ENCODE data around the gene ARMS2. TPM values are rescaled to one million over a fixed set of nuclear protein-coding genes. Genes with fewer than 3 reads are reported as not detected.

Gene ARMS2
- total RNA-seq, 2 donors from 2014 or later, result not detected

GRCh38 chr10:122468307-122468925 is 14.0 kb downstream of the ARMS2 start:
- H3K9me3 Mint-ChIP-seq, result no peaks in the 10 kb centered on the region
- peaks cover 7% of the 10 kb centered on the region for H3K4me1 Mint-ChIP-seq
- H3K27ac Mint-ChIP-seq, result no peak overlapping the region
- no peaks in the 10 kb centered on the region for H3K36me3 ChIP-seq (ENCODE audit: control insufficient read depth, insufficient read depth, low read length)
- no peak overlapping the region for H3K4me3 ChIP-seq (ENCODE audit: low read length)
- no peak overlapping the region for H3K27ac ChIP-seq (ENCODE audit: low read depth, low read length)
- no peaks in the 10 kb centered on the region for H3K9me3 ChIP-seq (ENCODE audit: control insufficient read depth, low read length)
- no peak overlapping the region for H3K4me3 Mint-ChIP-seq
- H3K9ac ChIP-seq (ENCODE audit: extremely low read depth, low read length, poor library complexity, severe bottlenecking), result no peak overlapping the region
- peaks cover 62% of the 10 kb centered on the region for H3K27me3 ChIP-seq (ENCODE audit: control insufficient read depth, insufficient read depth, low read length, poor library complexity, severe bottlenecking)
- 87 to 100% methylated on average over 2 to 5 of the region's 5 CpGs for WGBS, 2 experiments (ENCODE audit: insufficient coverage in 1 of 2, insufficient read length in 1 of 2)
- DNase-seq, result no peak
- no peaks in the 10 kb centered on the region for H3K36me3 Mint-ChIP-seq (ENCODE audit: low read depth)
- TF ChIP-seq, protein P1, sequence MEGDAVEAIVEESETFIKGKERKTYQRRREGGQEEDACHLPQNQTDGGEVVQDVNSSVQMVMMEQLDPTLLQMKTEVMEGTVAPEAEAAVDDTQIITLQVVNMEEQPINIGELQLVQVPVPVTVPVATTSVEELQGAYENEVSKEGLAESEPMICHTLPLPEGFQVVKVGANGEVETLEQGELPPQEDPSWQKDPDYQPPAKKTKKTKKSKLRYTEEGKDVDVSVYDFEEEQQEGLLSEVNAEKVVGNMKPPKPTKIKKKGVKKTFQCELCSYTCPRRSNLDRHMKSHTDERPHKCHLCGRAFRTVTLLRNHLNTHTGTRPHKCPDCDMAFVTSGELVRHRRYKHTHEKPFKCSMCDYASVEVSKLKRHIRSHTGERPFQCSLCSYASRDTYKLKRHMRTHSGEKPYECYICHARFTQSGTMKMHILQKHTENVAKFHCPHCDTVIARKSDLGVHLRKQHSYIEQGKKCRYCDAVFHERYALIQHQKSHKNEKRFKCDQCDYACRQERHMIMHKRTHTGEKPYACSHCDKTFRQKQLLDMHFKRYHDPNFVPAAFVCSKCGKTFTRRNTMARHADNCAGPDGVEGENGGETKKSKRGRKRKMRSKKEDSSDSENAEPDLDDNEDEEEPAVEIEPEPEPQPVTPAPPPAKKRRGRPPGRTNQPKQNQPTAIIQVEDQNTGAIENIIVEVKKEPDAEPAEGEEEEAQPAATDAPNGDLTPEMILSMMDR (conservative IDR thresholded peaks at IDR 0.05), result no peak
- no peaks in the 10 kb centered on the region for H3K4me1 ChIP-seq (ENCODE audit: control insufficient read depth, insufficient read depth, low read length)
- peaks cover 45% of the 10 kb centered on the region for H3K27me3 Mint-ChIP-seq (ENCODE audit: insufficient read depth)

GRCh38 chr10:122468926-122469781 is 14.7 kb downstream of the ARMS2 start:
- Histone ChIP-seq H3K36me3 (ENCODE audit: control insufficient read depth, insufficient read depth, low read length) (no peaks in the 10 kb centered on the region), H3K27me3 (ENCODE audit: control insufficient read depth, insufficient read depth, low read length, poor library complexity, severe bottlenecking) (peaks cover 55% of the 10 kb centered on the region), H3K9me3 (ENCODE audit: control insufficient read depth, low read length) (no peaks in the 10 kb centered on the region), H3K4me3 (ENCODE audit: low read length) (no peak overlapping the region), H3K27ac (ENCODE audit: low read depth, low read length) (no peak overlapping the region), H3K9ac (ENCODE audit: extremely low read depth, low read length, poor library complexity, severe bottlenecking) (no peak overlapping the region), H3K4me1 (ENCODE audit: control insufficient read depth, insufficient read depth, low read length) (no peaks in the 10 kb centered on the region)
- TF ChIP-seq, protein P1 (conservative IDR thresholded peaks at IDR 0.05), result no peak
- H3K4me1 Mint-ChIP-seq, result peaks cover 3% of the 10 kb centered on the region
- no peaks in the 10 kb centered on the region for H3K9me3 Mint-ChIP-seq
- H3K27me3 Mint-ChIP-seq (ENCODE audit: insufficient read depth), result peaks cover 38% of the 10 kb centered on the region
- WGBS, 2 experiments (ENCODE audit: insufficient coverage in 1 of 2, insufficient read length in 1 of 2), result 92 to 96% methylated on average over 11 of the region's 11 CpGs
- no peak overlapping the region for H3K27ac Mint-ChIP-seq
- no peak overlapping the region for H3K4me3 Mint-ChIP-seq
- no peaks in the 10 kb centered on the region for H3K36me3 Mint-ChIP-seq (ENCODE audit: low read depth)
- no peak for DNase-seq

- peaks cover 31% of the 10 kb centered on the region for H3K27me3 Mint-ChIP-seq (ENCODE audit: insufficient read depth)
- TF ChIP-seq, protein P1 (conservative IDR thresholded peaks at IDR 0.05), result no peak
- Histone ChIP-seq H3K9ac (ENCODE audit: extremely low read depth, low read length, poor library complexity, severe bottlenecking) (no peak overlapping the region), H3K36me3 (ENCODE audit: control insufficient read depth, insufficient read depth, low read length) (no peaks in the 10 kb centered on the region), H3K27me3 (ENCODE audit: control insufficient read depth, insufficient read depth, low read length, poor library complexity, severe bottlenecking) (peaks cover 48% of the 10 kb centered on the region), H3K4me3 (ENCODE audit: low read length) (no peak overlapping the region), H3K4me1 (ENCODE audit: control insufficient read depth, insufficient read depth, low read length) (no peaks in the 10 kb centered on the region), H3K9me3 (ENCODE audit: control insufficient read depth, low read length) (no peaks in the 10 kb centered on the region), H3K27ac (ENCODE audit: low read depth, low read length) (no peak overlapping the region)
- H3K9me3 Mint-ChIP-seq, result no peaks in the 10 kb centered on the region
- H3K4me1 Mint-ChIP-seq, result peaks cover 7% of the 10 kb centered on the region
- no peak overlapping the region for H3K27ac Mint-ChIP-seq
- DNase-seq, result no peak
- H3K4me3 Mint-ChIP-seq, result no peak overlapping the region
- no peaks in the 10 kb centered on the region for H3K36me3 Mint-ChIP-seq (ENCODE audit: low read depth)
- 93 to 100% methylated on average over 2 to 4 of the region's 4 CpGs for WGBS, 2 experiments (ENCODE audit: insufficient coverage in 1 of 2, insufficient read length in 1 of 2)
Measured at GRCh38 chr10:122469848-122470247, 15.4 kb downstream of the ARMS2 start.
